WTC11 (cell line): ENCODE results near the gene DOCK1. TPM values are rescaled to one million over a fixed set of nuclear protein-coding genes. Genes with fewer than 3 reads are reported as not detected.

Experiments
- ATAC-seq: fragments of 200-7000 bp; cut with Tn5 transposase; 2 replicates; pipeline ENCODE4 v1.10.0; 2021; ENCODE audit warnings: mild to moderate bottlenecking, moderate library complexity
- CTCF ChIA-PET: fragments of 300-600 bp; sonication (Branson Sonifier 250); formaldehyde crosslinking; loops from one replicate; lab custom pipeline; 2021; ENCODE audit warnings: antibody characterized with exemption; lab: Charles Lee
- POLR2A ChIA-PET: fragments of 350-600 bp; sonication (Branson Sonifier 250); formaldehyde crosslinking; loops from one replicate; lab custom pipeline; 2021; ENCODE audit warnings: antibody characterized with exemption; lab: Charles Lee
- DNase-seq: peaks from one replicate; pipeline ENCODE4 v3.0.0; 2021; ENCODE audit warnings: low spot score
- H3K27ac Mint-ChIP-seq: 2 replicates; pipeline ENCODE4 v1.8.0; 2021; ENCODE audit warnings: mixed read lengths
- H3K27me3 Mint-ChIP-seq: 2 replicates; pipeline ENCODE4 v1.8.0; 2021; ENCODE audit warnings: low read depth, mild to moderate bottlenecking, moderate library complexity, mixed read lengths
- H3K36me3 Mint-ChIP-seq: 2 replicates; pipeline ENCODE4 v1.8.0; 2021; ENCODE audit warnings: mixed read lengths
- H3K4me1 Mint-ChIP-seq: 2 replicates; pipeline ENCODE4 v1.8.0; 2022; ENCODE audit warnings: mixed read lengths
- H3K4me3 Mint-ChIP-seq: 2 replicates; pipeline ENCODE4 v1.8.0; 2021; ENCODE audit warnings: mild to moderate bottlenecking, moderate library complexity, mixed read lengths
- H3K9me3 Mint-ChIP-seq: 2 replicates; pipeline ENCODE4 v1.8.0; 2021; ENCODE audit warnings: mixed read lengths
- ATF2 ChIP-seq: sonication (generic); formaldehyde crosslinking; IDR thresholded peaks from 2 replicates; pipeline ENCODE4 v1.8.1; 2022; ENCODE audit warnings: low read depth, missing genetic modification reagents, borderline replicate concordance
- ATF3 ChIP-seq: sonication (generic); formaldehyde crosslinking; conservative IDR thresholded peaks from 2 replicates; pipeline ENCODE4 v1.8.1; 2022; ENCODE audit warnings: mild to moderate bottlenecking, missing genetic modification reagents
- ATF6 ChIP-seq: sonication (generic); formaldehyde crosslinking; IDR thresholded peaks from 2 replicates; pipeline ENCODE4 v1.8.1; 2023; ENCODE audit warnings: mild to moderate bottlenecking, missing genetic modification reagents
- CREB1 ChIP-seq: sonication (generic); formaldehyde crosslinking; IDR thresholded peaks from 2 replicates; pipeline ENCODE4 v1.8.0; 2023; ENCODE audit warnings: mild to moderate bottlenecking, missing genetic modification reagents
- CREM ChIP-seq: sonication (generic); formaldehyde crosslinking; IDR thresholded peaks from 2 replicates; pipeline ENCODE4 v1.8.1; 2022; ENCODE audit warnings: mild to moderate bottlenecking, missing genetic modification reagents, moderate library complexity
- E2F1 ChIP-seq: sonication (generic); formaldehyde crosslinking; IDR thresholded peaks from 2 replicates; pipeline ENCODE4 v1.8.0; 2022; ENCODE audit warnings: mild to moderate bottlenecking, missing genetic modification reagents
- E2F5 ChIP-seq: sonication (generic); formaldehyde crosslinking; IDR thresholded peaks from 2 replicates; pipeline ENCODE4 v1.8.1; 2022; ENCODE audit warnings: mild to moderate bottlenecking, moderate library complexity, missing genetic modification reagents
- EMX1 ChIP-seq: fragments of 250-450 bp; sonication (Bioruptor Pico); IDR thresholded peaks from 2 replicates; pipeline ENCODE4 v1.8.0; 2021; ENCODE audit warnings: mild to moderate bottlenecking
- ESRRA ChIP-seq: sonication (generic); formaldehyde crosslinking; IDR thresholded peaks from 2 replicates; pipeline ENCODE4 v1.8.1; 2022; ENCODE audit warnings: mild to moderate bottlenecking, missing genetic modification reagents, borderline replicate concordance
- GABPB1 ChIP-seq: sonication (generic); formaldehyde crosslinking; IDR thresholded peaks from 2 replicates; pipeline ENCODE4 v1.8.1; 2023; ENCODE audit warnings: mild to moderate bottlenecking, missing genetic modification reagents
- GRHL2 ChIP-seq: fragments of 250-450 bp; sonication (Bioruptor Pico); IDR thresholded peaks from 2 replicates; pipeline ENCODE4 v1.8.0; 2022; ENCODE audit warnings: mild to moderate bottlenecking, moderate library complexity; ENCODE audit not compliant: insufficient replicate concordance, severe bottlenecking
- JAZF1 ChIP-seq: fragments of 250-450 bp; sonication (Bioruptor Pico); IDR thresholded peaks from 2 replicates; pipeline ENCODE4 v1.9.0; 2021; ENCODE audit warnings: moderate library complexity, mild to moderate bottlenecking, inconsistent platforms
- KAT7 ChIP-seq: sonication (generic); formaldehyde crosslinking; IDR thresholded peaks from 2 replicates; pipeline ENCODE4 v1.8.1; 2023; ENCODE audit warnings: missing genetic modification reagents, mild to moderate bottlenecking, borderline replicate concordance
- MYBL2 ChIP-seq: sonication (generic); formaldehyde crosslinking; IDR thresholded peaks from 2 replicates; pipeline ENCODE4 v1.8.1; 2023; ENCODE audit warnings: mild to moderate bottlenecking, moderate library complexity, missing genetic modification reagents
- NFE2L1 ChIP-seq: sonication (generic); formaldehyde crosslinking; IDR thresholded peaks from 2 replicates; pipeline ENCODE4 v1.8.1; 2023; ENCODE audit warnings: missing genetic modification reagents
- NR2C2 ChIP-seq: sonication (generic); formaldehyde crosslinking; IDR thresholded peaks from 2 replicates; pipeline ENCODE4 v1.8.0; 2022; ENCODE audit warnings: mild to moderate bottlenecking, missing genetic modification reagents
- OVOL2 ChIP-seq: fragments of 250-450 bp; sonication (Bioruptor Pico); IDR thresholded peaks from 2 replicates; pipeline ENCODE4 v1.9.0; 2021; ENCODE audit warnings: mild to moderate bottlenecking, borderline replicate concordance
- SMAD4 ChIP-seq: sonication (generic); formaldehyde crosslinking; IDR thresholded peaks from 2 replicates; pipeline ENCODE4 v1.8.0; 2022; ENCODE audit warnings: mild to moderate bottlenecking, missing genetic modification reagents
- SP1 ChIP-seq: sonication (generic); formaldehyde crosslinking; conservative IDR thresholded peaks from 2 replicates; pipeline ENCODE4 v1.8.1; 2022; ENCODE audit warnings: missing genetic modification reagents
- TCF7 ChIP-seq: sonication (generic); formaldehyde crosslinking; IDR thresholded peaks from 2 replicates; pipeline ENCODE4 v1.8.0; 2022; ENCODE audit warnings: mild to moderate bottlenecking, low read depth, missing genetic modification reagents, moderate library complexity
- TEAD4 ChIP-seq: sonication (generic); formaldehyde crosslinking; IDR thresholded peaks from 2 replicates; pipeline ENCODE4 v1.8.0; 2022; ENCODE audit warnings: mild to moderate bottlenecking, missing genetic modification reagents
- USF1 ChIP-seq: sonication (generic); formaldehyde crosslinking; IDR thresholded peaks from 2 replicates; pipeline ENCODE4 v1.8.0; 2022; ENCODE audit warnings: mild to moderate bottlenecking, missing genetic modification reagents
- USF2 ChIP-seq: sonication (generic); formaldehyde crosslinking; IDR thresholded peaks from 2 replicates; pipeline ENCODE4 v1.8.1; 2023; ENCODE audit warnings: mild to moderate bottlenecking, missing genetic modification reagents, moderate library complexity
- ZNF219 ChIP-seq: sonication (generic); formaldehyde crosslinking; IDR thresholded peaks from 2 replicates; pipeline ENCODE4 v1.8.0; 2023; ENCODE audit warnings: missing genetic modification reagents, mild to moderate bottlenecking, borderline replicate concordance
- ZNF671 ChIP-seq: fragments of 250-450 bp; sonication (Bioruptor Pico); IDR thresholded peaks from 2 replicates; pipeline ENCODE4 v1.8.0; 2021; ENCODE audit warnings: mild to moderate bottlenecking
- total RNA-seq: library from RNA; stranded (reverse); gene quantifications from 3 replicates; pipeline ENCODE4 v1.2.3, GENCODE V29; 2021

The DOCK1 gene
- total RNA-seq, 1 experiment from 2014 or later = 52.1 TPM

- no peak for TF ChIP-seq ATF6
- TF ChIP-seq EMX1 (CRISPR knock-in tag) = no peak
- no peak for TF ChIP-seq SMAD4
- TF ChIP-seq CREM (CRISPR knock-in tag) = no peak
- no peak for TF ChIP-seq USF2
Measured at GRCh38 chr10:127013691-127014473, 108.7 kb downstream of the DOCK1 start (continued).

GRCh38 chr10:127014671-127015070 lies 109.4 kb downstream of the DOCK1 start:
- peaks cover 17% of the 10 kb centered on the region for H3K4me1 Mint-ChIP-seq

GRCh38 chr10:127015373-127015772 lies 110.1 kb downstream of the DOCK1 start:
- H3K4me1 Mint-ChIP-seq = peaks cover 17% of the 10 kb centered on the region
- peaks cover 27% of the 10 kb centered on the region for H3K36me3 Mint-ChIP-seq
- H3K27me3 Mint-ChIP-seq = no peaks in the 10 kb centered on the region
- no peak overlapping the region for H3K27ac Mint-ChIP-seq
- no peaks in the 10 kb centered on the region for H3K9me3 Mint-ChIP-seq
- POLR2A ChIA-PET = no interaction called here
- TF ChIP-seq GABPB1 (no peak), USF1 (CRISPR knock-in tag) (no peak), ATF2 (no peak), CREB1 (CRISPR knock-in tag) (no peak), SP1 (no peak), KAT7 (CRISPR knock-in tag) (no peak)
- TF ChIP-seq, all 79 proteins: peak for 0
- ATAC-seq = no peak
- CTCF ChIA-PET = no interaction called here
- no peak for DNase-seq
- H3K4me3 Mint-ChIP-seq = no peak overlapping the region

More at GRCh38 chr10:127014671-127015070, 109.4 kb downstream of the DOCK1 start:
- POLR2A ChIA-PET = no interaction called here
- H3K9me3 Mint-ChIP-seq = no peaks in the 10 kb centered on the region
- H3K4me3 Mint-ChIP-seq = no peak overlapping the region
- H3K27ac Mint-ChIP-seq = no peak overlapping the region
- H3K27me3 Mint-ChIP-seq = no peaks in the 10 kb centered on the region
- H3K36me3 Mint-ChIP-seq = peaks cover 28% of the 10 kb centered on the region
- CTCF ChIA-PET = no interaction called here
- TF ChIP-seq ESRRA (CRISPR knock-in tag) (no peak), ATF3 (CRISPR knock-in tag) (no peak), E2F1 (no peak), TEAD4 (CRISPR knock-in tag) (no peak), ZNF219 (no peak), OVOL2 (no peak), CREB1 (CRISPR knock-in tag) (no peak), TCF7 (CRISPR knock-in tag) (no peak), NFE2L1 (CRISPR knock-in tag) (no peak), MYBL2 (CRISPR knock-in tag) (no peak), NR2C2 (CRISPR knock-in tag) (no peak), JAZF1 (CRISPR knock-in tag) (no peak), ZNF671 (CRISPR knock-in tag) (no peak), GRHL2 (no peak), E2F5 (CRISPR knock-in tag) (no peak)
- ATAC-seq = no peak
- DNase-seq = no peak
